GDM1 (cell line): Measurements from ENCODE around the gene ZNF282.

Experiments used
- DNase-seq: peaks from one replicate; lab custom pipeline; 2025; lab: John Stamatoyannopoulos, UW

ZNF282 gene

DNA sequence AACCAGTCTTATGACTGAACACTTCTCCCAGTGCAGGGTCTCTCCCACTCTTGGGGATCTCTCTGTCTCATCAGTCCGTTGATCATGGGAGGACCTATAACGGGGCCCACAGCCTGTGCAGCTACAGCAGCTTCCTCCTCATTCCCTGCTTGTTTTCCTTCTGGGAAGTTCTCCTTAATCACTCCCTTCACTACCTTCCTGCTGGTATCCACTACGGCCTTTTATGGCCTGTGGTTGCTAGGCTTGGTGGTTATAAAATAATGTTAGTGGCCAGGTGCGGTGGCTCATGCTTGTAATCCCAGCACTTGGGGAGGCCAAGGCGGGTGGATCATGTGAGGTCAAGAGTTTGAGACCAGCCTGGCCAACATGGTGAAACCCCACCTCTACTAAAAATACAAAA, 3.5 kb upstream of the ZNF282 start:
- no peak for DNase-seq

DNA sequence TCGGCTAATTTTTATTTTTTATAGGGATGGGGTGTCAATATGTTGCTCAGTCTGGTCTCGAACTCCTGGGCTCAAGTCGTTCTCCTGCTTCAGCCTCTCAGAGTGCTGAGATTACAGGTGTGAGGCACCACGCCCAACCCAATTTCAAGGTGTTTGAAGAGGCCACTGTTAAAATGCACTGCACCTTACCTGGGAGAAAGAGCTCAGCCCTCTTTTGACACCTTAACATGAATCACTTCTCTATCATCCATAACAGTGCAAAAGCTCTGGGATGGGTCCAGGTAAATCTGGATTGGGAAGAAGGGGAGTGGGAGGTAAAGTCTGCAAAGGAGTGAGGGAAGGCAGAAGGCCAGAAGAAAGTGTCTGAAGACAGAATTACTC, 557 bp upstream of the ZNF282 start:
- no peak for DNase-seq

DNA sequence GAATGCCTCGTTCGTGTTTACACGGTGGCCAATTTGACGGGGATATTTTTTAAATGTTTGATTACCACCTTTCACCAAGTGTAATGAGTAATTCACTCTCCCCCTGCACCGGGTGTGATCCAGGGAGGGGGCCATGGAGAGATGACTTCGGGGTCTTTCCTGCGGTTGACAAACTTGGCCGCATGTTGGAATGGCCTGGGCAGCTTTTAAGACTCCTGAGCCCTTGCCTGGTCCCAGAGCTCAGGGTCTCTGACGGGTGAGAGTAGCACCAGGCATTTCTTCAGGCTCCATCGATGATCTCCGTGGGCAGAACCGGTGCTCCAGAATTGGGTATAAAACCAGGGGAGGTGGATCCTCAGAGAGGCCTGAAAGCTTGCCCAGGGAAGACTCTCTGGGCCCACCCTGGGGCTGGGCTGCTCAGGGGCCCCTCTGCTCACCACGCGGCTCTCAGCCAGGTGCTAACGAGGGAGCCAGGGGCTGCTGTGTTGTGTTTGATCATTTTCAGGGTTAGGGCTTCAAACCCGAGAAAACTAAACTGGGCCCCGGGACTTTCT, 882 bp downstream of the ZNF282 start:
- DNase-seq = no peak

DNA sequence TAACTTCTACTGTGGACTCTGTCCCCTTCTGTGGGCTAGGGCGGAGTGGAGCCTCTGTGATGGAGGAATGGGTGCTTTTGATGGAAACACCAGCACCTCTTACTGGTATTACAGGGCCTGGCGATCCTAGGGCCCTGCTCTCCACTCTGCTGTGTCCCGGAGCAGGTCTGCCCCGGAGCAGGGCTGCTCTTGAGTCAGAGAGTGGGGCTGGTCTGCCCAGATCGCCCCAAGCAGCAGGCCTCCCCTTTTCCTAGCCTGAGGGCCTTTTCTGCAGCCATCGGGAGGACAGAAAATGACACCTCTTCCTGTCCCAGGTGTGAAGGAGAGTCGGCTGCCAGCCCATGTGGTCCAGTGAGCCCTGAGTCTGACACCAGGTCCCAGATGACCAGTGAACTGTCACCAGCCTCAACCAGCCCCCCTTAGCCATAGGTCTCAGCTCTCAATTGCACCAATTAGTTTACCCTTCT, 1.4 kb downstream of the ZNF282 start:
- no peak for DNase-seq

DNA sequence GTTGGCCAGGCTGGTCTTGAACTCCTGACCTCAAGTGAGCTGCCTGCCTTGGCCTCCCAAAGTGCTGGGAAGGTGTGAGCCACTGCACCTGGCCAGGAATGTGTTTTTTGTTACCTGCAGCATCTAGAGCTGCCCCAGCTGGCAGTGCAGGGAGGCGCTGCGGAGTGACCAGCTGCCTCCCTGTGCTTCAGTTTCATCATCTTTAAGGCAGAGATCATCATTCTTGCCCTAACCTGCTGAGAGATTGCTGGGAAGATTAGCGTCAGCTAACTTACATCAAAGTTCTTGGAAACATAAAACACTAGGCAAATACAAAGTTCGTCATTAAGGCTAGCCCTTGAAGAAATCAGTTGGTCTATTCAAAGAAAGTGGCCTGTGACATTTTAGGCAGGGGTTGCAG, 2.3 kb downstream of the ZNF282 start:
- DNase-seq = no peak

DNA sequence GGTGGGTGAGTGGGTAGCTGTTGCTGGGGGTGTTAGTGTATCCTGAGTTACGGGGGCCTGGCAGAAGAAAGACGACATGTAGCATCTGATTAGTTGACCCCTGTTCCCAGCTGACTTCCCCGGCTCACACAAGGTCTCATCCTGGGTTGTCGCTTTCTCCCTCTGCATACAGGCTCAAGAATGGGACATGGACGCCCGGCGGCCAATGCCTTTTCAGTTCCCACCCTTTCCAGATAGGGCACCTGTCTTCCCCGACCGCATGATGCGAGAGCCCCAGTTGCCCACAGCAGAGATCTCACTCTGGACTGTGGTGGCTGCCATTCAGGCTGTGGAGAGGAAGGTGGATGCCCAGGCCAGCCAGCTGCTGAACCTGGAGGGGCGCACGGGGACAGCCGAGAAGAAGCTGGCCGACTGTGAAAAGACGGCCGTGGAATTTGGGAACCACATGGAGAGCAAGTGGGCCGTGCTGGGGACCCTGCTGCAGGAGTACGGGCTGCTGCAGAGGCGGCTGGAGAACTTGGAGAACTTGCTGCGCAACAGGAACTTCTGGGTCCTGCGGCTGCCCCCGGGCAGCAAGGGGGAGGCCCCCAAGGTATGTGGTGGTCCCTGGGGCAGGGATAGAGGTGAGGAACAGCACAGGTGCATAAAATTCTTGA, 2.9 kb downstream of the ZNF282 start:
- no peak for DNase-seq

DNA sequence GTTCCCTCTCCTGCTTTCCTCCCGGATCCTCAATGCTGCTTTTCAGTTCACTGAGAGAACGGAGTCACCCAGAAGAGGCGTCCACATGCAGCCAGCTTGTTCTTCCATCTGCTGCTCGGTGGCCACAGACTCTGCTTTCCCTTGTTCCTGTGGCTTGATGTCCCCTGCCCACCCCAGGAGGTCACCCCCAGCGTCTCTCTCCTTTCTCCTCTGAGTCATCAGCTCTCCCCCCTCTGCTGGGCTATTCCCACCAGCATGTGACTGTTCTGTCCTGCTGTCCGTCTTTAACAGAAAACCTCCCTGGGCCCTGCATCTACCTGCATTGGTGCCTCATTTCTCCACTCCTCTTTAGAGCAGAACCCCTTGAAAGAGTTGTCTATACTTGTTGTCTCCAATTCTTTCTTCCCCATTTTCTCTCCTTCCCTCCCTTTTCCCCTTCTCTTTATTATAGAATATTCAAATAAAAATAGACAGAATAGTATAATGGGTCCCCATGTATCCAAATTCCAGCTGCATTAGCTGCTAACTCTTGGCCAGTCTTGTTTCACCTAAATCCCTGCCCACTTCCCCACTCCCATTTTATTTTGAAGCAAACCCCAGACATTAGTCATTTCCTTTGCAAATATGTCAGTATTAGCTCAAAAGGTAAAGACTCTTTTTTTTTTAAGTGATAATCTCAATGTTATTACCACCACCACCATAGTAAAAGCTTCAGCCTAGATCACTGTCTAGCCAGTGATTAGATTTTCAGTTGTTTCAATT, 4.1 kb downstream of the ZNF282 start:
- DNase-seq = no peak

DNA sequence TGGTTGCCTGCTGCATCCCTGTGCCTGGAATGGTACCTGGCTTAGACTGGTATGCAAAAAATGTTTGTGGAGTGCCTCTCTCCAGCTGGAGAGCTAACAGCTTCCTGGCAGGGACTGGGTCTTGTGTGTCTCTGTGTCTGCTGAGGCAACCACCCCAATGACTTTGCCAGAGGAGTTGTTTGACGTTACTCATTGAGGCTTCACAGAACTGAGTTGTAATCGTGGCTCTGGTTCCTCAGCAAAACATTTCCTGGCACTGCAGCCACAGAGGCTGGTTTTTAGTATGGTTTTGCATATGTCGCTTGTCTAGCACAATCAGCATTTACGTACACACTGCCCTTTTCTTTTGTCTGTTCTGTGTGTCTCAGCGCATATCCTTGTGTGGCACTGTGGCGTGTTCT, 7.5 kb downstream of the ZNF282 start:
- DNase-seq = no peak

DNA sequence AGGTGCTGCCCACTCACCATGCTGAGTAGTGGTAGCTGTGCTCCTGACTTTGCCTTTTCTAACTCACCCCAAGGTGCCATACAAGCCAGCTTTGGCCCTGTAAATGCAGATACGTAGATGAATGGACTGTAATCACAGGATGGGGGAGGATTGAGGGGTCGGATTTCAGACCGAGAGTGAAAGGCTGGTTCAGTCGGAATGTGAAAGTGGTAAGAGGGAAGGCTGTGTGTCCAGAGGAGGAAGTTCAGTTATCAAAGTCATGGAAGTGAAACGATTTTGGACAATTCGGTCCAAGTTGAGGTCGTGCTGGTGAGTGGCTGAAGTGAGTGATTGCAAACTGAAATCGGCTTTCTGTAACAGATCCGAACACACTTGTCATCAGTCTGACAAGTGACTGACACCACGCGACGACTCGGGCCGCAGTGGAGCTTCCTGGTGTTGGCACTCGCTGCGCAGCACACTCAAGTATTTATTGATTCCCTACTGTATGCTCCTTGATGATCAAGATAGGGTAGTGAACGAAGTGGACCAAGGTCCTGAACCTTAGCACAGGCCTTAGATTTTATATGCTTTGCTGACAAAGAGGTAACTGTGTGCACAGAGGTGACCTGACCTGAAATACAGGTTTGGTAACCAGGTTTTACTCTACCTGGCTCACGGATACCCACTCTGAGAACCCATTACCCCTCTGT, 10.5 kb downstream of the ZNF282 start:
- DNase-seq = no peak

DNA sequence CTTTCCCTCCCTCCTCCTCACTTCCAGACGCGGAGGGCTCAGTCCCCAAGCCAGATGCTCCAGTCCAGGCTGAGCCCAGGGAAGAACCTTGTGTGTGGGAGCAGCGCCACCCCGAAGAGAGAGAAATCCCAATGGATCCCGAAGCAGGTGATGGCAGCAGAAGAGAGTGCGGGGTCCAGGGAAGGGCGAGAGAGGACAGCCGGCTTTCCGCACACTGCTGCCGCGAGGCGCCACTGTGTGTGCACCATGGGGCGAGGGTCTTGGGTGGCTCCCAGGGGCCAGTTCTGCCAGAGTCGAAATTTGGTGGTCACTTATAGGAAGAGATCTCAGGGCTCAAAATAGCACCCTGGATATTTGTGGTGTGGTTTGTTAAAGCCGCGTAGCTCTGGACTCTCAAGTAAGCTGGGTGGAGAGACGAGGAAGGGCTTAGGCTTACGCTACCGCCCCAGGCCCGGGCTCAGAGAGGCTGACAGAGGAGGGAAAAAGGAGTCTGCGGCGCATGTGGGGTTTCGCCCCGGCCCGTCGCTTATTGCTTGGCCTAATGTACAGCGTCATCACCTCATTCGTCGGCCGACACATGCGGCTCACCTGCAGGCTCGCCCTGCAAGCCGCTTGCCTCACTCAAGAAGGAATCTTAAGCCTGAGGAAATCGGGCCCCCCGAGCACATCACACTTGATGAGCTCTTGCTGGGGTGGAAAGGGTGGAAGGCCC, 12.1 kb downstream of the ZNF282 start:
- DNase-seq = no peak

DNA sequence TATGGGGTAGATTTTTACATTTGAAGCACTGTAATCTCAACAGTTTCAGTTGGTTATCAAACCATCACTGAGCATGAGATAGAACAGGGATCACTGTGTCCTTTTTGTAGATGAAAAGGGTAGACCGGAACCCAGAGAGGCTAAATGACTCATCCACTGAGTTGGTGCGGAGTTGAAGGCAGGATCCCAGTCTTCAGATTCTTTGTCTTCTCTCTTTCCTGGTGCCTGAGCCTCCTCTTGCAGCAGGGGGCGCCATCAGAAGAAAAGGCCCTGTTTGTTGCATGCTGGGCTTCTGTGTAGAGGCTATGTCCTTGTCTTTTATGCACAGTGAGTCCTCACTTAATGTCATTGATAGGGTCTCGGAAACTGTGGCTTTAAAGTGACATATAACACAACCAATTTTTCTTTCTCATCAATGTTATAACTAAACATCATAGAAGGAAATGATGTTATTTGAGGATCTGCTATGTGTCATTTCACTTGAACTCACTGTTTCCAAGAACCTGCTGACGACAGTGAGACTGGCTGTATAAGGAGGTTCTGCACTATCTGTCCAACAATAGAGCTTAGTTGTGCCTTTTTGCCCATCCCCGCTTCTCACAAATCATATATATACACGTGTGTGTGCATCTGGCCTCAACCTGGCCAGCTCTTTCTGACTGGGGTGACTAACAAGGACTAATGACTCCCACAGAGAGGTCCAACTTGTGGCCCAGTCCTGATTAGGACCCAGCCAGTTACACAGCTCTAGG, 14.3 kb downstream of the ZNF282 start:
- DNase-seq = peak; percentile 3

DNA sequence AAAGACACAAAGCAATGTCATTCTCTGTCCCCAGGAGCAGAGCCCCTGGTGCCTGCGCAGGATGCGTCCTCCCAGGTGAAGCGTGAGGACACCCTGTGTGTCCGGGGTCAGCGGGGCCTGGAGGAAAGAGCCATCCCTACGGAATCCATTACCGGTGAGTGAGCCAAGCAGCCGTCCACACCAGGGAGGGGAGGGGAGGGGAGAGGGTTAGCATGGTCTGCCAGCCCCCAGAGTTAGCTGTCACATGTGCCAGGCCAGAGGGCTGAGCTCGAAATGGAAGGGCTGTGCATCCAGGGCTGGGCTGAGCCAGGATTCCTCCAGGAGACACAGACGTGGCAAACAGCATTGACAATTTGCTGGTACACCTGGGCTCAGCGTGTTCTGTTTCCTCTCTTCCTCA, 15.2 kb downstream of the ZNF282 start:
- no peak for DNase-seq

DNA sequence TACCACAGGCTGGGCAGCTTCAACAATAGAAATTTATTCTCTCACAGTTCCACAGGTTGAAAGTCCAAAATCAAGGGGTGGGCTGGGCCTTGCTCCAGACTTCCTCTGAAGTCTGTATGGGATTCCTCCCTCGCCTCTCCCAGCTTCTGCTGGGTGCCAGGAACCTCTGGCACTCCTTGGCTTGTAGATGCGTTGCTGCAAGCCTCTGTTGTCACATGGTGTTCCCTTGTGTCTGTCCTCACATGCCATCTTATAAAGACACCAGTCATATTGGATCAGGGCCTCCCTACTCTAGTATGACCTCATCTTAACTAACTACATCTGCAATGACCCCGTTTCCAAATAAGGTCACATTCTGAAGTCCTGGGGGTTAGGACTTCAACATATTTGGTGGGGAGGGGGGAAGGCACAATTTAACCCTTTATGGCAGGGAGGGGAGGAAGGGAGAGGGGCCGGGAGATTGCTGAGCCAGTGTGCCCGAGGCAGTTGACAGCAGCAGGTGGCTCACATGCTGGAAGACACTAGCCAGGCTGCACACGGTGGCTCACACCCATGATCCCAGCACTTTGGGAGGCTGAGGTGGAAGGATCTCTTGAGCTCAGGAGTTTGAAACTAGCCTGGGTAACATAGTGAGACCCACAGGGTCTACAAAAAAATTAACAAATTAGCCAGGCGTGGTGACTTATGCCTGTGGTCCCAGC, 18.8 kb downstream of the ZNF282 start:
- no peak for DNase-seq

DNA sequence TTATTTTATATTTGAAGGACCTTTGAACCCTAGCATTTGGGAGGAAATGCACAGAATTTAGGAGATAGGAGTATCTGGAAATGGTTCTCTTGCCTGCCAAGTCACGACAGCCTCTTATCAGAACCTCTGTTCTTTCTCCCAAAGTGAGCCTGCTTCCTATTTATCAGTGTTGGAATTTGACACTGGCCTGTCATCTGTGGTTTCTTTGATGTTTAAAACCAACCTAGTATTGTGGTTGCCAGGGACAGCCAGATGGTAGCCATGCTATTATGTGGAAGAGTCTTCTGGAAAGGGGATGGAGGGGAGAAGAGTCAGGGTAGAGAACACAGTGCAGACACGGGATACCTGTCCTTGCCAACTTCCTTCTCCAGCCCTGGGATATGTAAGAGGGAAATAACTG, 21.1 kb downstream of the ZNF282 start:
- DNase-seq = no peak

DNA sequence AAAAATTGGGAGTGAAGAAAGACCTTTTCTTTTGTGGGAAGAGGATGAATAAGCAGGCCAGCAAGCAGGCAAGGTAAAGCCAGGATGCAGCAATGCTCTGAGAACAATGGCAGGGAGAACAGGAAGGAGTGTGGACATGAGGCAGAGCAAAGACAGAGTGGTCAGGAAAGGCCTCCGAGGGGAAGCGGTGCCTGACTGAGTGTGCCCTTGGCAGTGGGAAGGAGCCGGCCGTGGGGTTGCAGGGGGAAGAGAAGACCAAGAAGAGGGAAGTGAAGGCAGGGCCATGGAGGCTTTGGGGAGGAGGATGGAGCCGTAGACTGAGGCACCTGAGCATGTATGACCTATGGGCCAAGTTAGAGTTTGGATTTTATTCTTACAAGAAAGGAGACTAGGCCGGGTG, 22.2 kb downstream of the ZNF282 start:
- DNase-seq = no peak

DNA sequence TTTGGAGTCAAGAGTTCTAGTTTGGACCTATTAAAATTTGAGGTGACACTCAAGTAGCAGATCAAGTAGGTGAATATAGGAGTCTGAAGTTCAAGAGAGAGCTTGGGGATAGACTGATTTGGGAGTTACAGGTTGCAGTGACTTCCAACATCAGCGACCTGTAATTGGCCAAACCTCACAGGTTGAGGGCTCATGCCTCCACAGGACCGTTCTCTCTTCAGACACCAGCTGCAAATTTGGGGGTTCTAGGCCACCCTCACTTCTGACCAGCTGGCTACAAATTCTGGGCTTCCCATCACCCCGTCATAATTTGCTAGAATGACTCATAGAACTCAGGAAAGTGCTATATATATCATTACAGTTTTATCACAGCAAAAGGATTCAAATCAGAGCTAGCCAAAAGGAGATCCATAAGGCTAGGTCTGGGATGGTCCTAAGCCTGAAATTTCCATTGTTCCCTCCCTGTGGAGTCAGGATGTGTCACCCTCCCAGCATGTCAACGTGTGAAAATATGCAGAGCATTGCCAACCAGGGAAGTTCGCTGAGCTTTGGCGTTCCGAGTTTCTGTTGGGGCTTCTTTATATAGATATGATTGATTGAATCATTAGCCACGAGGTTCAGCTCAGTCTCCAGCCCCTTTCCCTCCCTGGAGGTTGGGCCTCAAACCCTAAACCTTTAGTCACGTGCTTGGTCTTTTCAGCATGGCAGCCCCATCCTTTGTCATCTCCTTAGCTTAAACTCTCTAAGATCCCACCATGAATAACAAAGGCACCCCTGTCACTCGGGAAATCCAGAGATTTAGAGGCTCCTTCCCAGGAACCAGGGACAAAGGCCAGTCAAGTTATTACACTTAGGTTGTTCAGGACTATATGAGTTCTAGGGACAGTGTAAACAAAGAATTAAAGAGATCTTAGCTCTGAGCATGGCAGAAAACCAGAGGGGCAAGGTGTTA, 23.4 kb downstream of the ZNF282 start:
- DNase-seq = no peak

DNA sequence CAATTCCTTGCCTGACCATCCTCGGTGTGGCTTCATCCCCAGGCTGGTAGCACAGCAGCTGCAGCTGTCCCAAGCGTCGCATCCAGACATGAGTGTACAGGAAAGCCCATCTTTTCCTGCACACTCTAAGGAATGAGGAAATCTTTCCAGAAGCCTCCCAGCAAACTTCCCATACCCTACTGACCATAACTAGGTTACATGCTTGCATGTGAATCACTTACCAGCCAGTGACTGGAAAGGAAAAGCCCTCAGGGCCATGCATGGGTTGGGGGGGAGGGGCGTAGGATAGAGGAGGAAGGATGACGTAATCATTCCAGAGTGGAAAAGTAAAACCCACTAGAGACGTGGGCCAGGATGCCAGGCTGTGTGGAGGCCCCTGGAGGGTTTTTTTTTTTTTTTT, 25.2 kb downstream of the ZNF282 start:
- DNase-seq = no peak

DNA sequence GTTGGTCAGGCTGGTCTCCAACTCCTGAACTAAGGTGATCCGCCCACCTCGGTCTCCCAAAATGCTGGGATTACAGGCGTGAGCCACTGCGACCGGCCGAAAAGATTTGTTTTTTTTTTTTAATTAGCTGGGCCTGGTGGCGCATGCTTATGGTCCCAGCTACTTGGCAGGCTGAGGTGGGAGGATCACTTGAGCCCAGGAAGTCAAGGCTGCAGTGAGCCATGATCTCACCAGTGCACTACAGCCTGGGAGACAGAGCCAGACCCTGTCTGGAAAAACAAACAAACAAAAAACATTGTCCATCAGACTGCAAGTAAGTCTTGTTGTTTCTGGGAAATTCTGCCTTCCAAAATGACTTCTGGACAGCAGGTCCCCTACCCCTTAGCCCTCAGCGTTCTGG, 27.8 kb downstream of the ZNF282 start:
- no peak for DNase-seq

DNA sequence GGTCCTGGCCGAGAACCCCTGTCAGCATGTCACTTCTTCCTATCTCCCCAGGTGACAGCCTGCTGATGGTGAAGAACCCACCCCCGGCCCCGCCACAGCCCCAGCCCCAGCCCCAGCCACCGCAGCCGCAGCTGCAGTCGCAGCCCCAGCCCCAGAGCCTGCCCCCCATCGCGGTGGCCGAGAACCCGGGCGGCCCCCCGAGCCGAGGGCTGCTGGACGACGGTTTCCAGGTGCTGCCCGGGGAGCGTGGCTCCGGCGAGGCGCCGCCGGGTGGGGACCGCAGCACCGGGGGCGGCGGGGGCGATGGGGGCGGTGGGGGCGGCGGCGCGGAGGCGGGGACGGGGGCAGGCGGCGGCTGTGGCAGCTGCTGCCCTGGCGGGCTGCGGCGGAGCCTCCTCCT, 28.4 kb downstream of the ZNF282 start:
- DNase-seq = no peak

DNA sequence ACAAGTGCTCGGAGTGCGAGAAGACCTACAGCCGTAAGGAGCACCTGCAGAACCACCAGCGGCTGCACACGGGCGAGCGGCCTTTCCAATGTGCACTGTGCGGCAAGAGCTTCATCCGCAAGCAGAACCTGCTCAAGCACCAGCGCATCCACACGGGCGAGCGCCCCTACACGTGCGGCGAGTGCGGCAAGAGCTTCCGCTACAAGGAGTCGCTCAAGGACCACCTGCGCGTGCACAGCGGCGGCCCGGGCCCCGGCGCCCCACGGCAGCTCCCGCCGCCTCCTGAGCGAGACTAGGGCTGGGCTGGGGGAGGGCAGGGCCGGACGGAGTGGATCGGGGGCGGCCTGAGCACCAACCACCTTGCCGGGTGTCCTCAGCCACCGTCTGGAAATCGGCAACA, 29.0 kb downstream of the ZNF282 start:
- DNase-seq = no peak
